GM12874 (cell line): ENCODE measurements around the gene XYLT1.

ENCODE experiments used
- CTCF ChIP-seq: IDR thresholded peaks from 2 replicates; pipeline ENCODE4 v1.5.1; 2011; ENCODE audit warnings: low read depth, mild to moderate bottlenecking, control low read depth, low read length, moderate library complexity; ENCODE audit not compliant: insufficient read depth

XYLT1 gene

DNA sequence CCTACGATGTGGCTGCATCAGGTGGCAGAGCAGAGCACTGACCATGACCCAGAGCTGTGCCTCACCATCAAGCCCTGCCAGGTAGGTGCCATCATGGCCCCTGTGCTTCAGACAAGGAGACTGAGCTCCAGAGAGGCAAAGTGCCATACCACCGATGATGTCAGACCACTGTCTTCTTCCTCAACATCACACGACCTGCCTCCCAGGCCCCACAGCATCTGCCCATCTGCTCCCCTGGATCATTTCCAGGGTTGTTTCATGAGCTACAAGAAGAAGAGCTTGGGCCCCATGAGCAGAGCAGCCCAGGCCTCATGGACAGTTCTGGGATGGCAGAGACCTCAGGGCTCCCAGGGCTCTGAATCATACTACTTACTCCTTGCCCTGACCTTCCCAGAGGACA lies 9.9 kb downstream of the XYLT1 start:
- no peak for TF ChIP-seq CTCF

DNA sequence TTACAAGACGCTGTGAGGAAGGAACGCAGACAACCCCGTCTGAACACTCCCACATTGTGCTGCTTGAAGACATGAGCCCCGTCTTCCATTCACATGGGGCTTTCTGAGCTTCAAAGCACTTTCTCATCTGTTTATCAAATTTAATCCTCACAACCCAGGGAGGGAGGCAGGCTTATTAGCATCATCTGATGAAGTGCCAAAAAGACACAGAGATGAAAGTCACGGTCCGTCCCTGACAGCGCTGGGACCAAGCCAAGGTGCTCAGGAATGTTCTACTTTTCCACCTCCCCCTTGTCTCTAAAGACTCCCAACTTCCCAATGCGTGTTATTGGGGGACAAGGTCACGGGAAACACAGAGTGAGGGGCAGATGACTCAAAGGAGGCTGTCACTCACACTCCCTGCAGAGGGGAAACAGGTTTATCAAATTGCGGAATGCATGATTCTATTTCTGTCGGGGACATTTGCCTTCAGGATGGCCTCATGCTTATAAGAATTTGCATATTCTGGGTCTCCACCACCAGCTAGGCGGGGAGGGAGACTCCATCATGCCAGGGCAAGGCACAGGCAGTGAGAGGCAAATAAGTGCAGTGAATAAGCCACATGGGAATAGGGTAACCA lies 10.7 kb downstream of the XYLT1 start:
- TF ChIP-seq CTCF = no peak

- no peak for TF ChIP-seq CTCF
These were observed 12.8 kb downstream of the XYLT1 start for GRCh38 chr16:17457997-17458396.

DNA sequence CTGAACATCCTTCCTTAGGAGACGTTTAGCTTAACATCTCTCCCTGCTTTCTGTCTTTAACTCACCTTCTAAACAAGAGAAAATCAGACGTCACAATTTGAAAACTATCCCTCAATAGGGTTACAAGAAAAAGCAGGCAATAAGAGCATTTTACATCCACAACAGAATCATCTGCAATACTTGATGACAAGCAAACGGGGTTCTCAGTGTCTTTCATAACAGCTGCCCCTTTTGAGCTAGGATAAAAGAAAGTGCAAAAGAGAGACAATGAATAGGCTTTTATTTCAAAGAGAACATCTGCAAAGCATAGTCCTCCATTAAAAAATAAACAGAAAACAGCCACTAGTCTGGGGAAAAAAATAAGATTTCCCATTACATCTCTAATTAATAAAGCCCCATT lies 13.2 kb downstream of the XYLT1 start:
- TF ChIP-seq CTCF = no peak

DNA sequence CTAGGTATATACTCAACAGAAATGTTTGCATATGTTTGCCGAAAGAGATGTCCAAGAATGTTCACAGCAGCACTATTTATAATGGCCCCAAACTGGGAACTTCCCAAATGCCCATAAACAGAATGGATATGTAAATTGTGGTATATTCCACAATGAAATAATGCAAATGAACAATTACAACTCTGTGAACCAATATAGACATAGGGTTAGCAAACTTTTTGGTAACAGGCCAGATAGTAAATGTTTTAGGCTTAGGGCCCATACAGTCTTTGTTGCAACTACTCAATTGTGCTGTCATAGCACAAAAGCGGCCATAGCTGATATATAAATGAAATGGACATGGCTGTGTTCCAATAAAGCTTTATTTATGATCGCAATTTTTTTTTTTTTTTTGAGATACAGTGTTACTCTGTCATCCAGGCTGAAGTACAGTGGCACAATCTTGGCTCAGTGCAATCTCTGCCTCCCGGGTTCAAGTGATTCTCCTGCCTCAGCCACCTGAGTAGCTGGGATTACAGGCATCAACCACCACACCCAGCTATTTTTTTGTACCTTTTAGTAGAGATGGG lies 16.5 kb downstream of the XYLT1 start:
- no peak for TF ChIP-seq CTCF

DNA sequence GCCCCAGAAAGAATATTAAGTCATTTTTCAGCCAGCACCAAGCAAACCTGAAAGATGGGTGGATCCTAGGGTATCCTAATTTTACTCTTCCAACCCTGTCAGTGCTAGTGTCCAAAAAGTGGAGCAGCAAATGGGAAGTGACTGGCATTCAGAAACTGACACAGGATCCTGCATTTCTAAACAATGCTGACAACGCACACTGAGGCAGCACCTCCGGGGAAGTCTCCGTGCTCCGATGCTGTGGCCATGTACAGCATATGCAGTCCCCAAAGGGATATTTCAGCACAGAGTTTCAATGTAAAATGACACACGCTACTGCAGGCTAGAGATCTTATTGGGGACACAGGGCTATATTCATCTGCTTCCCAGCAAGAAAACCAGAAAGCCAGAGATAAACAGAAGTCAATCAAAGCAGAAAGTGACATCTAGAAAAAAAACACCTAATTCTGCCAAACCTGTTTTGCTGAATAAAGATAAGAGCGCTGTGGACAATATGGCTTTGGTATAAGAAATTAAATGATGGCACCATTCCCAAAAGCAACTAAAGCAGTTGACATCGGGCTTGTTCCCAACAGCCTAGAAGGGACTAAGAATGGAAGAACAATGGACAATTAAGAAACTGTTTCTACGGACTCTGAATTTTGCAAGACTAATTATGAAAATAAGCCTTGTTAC lies 17.3 kb downstream of the XYLT1 start:
- TF ChIP-seq CTCF = no peak

GRCh38 chr16:17452922-17453321 lies 17.8 kb downstream of the XYLT1 start:
- TF ChIP-seq CTCF = no peak
